Gastrocnemius medialis (tissue), 4 donors: ENCODE data around the gene ARID5B. TPM values are rescaled to one million over a fixed set of nuclear protein-coding genes. Genes with fewer than 3 reads are reported as not detected.

Source experiments
- ATAC-seq, 2 donors: fragments of 150-250 bp; one replicate each; pipeline ENCODE4 v1.9.1; 2016
- DNase-seq, 2 donors: peaks; one replicate each; pipeline ENCODE4 v3.0.0-alpha.2; 2019
- H3K27ac ChIP-seq, 4 donors: fragments of 200-600 bp; sonication (generic); 1 replicate in 1 of 4; 2 replicates in 3 of 4; pipeline ENCODE4 v1.5.1; 2016 to 2018; ENCODE audit warnings: mild to moderate bottlenecking in 2 of 4, moderate library complexity in 1 of 4
- H3K27me3 ChIP-seq, 3 donors: fragments of 200-600 bp; sonication (generic) in 2 of 3; 1 replicate in 1 of 3; 2 replicates in 2 of 3; pipeline versions ENCODE4 v1.5.1 to v1.6.0; 2016 to 2019; ENCODE audit warnings: mild to moderate bottlenecking in 1 of 3, moderate library complexity in 1 of 3
- H3K36me3 ChIP-seq, 2 donors: fragments of 200-600 bp; sonication (generic) in 1 of 2; one replicate each; pipeline ENCODE4 v1.5.1; 2017 to 2018
- H3K4me1 ChIP-seq, 2 donors: fragments of 200-600 bp; sonication (generic) in 1 of 2; one replicate each; pipeline ENCODE4 v1.5.1; 2016 to 2017; ENCODE audit warnings: mild to moderate bottlenecking in 2 of 2
- H3K4me3 ChIP-seq, 4 donors: fragments of 200-600 bp; sonication (generic) in 3 of 4; 1 replicate in 1 of 4; 2 replicates in 3 of 4; pipeline ENCODE4 v1.5.1; 2016 to 2019; ENCODE audit warnings: mild to moderate bottlenecking in 2 of 4
- H3K9me3 ChIP-seq, 3 donors: fragments of 200-600 bp; sonication (generic) in 2 of 3; 1 replicate in 1 of 3; 2 replicates in 2 of 3; pipeline ENCODE4 v1.5.1; 2016 to 2019
- CTCF ChIP-seq, 5 experiments: fragments of 450-650 bp in 3 of 5; fragments of 200-600 bp in 2 of 5; sonication (generic) in 2 of 5; IDR thresholded peaks in 4 of 5; conservative IDR thresholded peaks in 1 of 5; 1 replicate in 4 of 5; 2 replicates in 1 of 5; pipeline ENCODE4 v1.5.1; 2016 to 2019; ENCODE audit warnings: antibody characterized with exemption in 5 of 5, mild to moderate bottlenecking in 3 of 5, moderate library complexity in 3 of 5
- POLR2A ChIP-seq, 2 donors: fragments of 450-650 bp; IDR thresholded peaks; one replicate each; pipeline ENCODE4 v1.6.1; 2017; ENCODE audit warnings: antibody characterized with exemption in 2 of 2, mild to moderate bottlenecking in 2 of 2, moderate library complexity in 2 of 2
- in situ Hi-C, 4 donors: fragments of 200-750 bp; cut with MboI; loops; one replicate each; pipeline versions ENCODE4 v1.15.0 to v1.8.0; 2017; ENCODE audit warnings: low sequenced_read_pairs in 4 of 4
- intact Hi-C: fragments of 100-400 bp; cut with DNase I; formaldehyde crosslinking; loops from one replicate; pipeline ENCODE4 v1.15.1; 2023; ENCODE audit warnings: low total_unique reads
- total RNA-seq, 4 donors: library from RNA; depleted of rRNA; stranded (reverse); fragments of >200 nt; gene quantifications; one replicate each; pipeline versions ENCODE4 v1.1.0 to v1.2.3, GENCODE V29; 2016

Gene ARID5B
- total RNA-seq, 4 donors from 2014 or later, result 156 to 512 (median 263) TPM

- Histone ChIP-seq H3K4me3 (no peak overlapping the region), H3K27ac (no peak overlapping the region), H3K36me3 (no peaks in the 10 kb centered on the region), H3K9me3 (no peaks in the 10 kb centered on the region), H3K4me1 (no peaks in the 10 kb centered on the region), H3K27me3 (no peaks in the 10 kb centered on the region)
- in situ Hi-C loops, result loop anchor here in 2 of 4 donors (25.0 kb wide), 1 partner anchor 375 kb away; the partner anchor contains the start of gene RTKN2 (in 2 of the 2)
- intact Hi-C loops, result no loop called here
- no peak for TF ChIP-seq POLR2A (IDR thresholded peaks at IDR 0.05)
- no peak for TF ChIP-seq CTCF (IDR thresholded peaks at IDR 0.05 in 4 of 5, conservative IDR thresholded peaks at IDR 0.05 in 1 of 5)
- no peak for DNase-seq
- ATAC-seq, result no peak
Measured at GRCh38 chr10:61887772-61888171, 13.7 kb upstream of the ARID5B start.

GRCh38 chr10:61888744-61889143 lies 12.8 kb upstream of the ARID5B start:
- no peak overlapping the region for H3K27ac ChIP-seq
- H3K4me3 ChIP-seq, result no peak overlapping the region
- in situ Hi-C loops (loop anchor here in 2 of 4 donors (25.0 kb wide), 1 partner anchor 374 kb away; the partner anchor contains the start of gene RTKN2 (in 2 of the 2)), intact Hi-C loops (no loop called here)
- no peaks in the 10 kb centered on the region for H3K4me1 ChIP-seq
- no peak for DNase-seq
- no peaks in the 10 kb centered on the region for H3K27me3 ChIP-seq
- ATAC-seq, result no peak
- TF ChIP-seq POLR2A (IDR thresholded peaks at IDR 0.05) (no peak), CTCF (IDR thresholded peaks at IDR 0.05 in 4 of 5, conservative IDR thresholded peaks at IDR 0.05 in 1 of 5) (no peak)
- H3K36me3 ChIP-seq, result no peaks in the 10 kb centered on the region
- no peaks in the 10 kb centered on the region for H3K9me3 ChIP-seq

GRCh38 chr10:61890430-61890829 lies 11.1 kb upstream of the ARID5B start:
- in situ Hi-C loops, result loop anchor here in 3 of 4 donors (10.0 to 25.0 kb wide), 2 partner anchors 344 to 372 kb away; partner anchors contain the start of gene RTKN2 (in 2 of the 3)
- Histone ChIP-seq H3K9me3 (no peaks in the 10 kb centered on the region), H3K4me3 (no peak overlapping the region), H3K27me3 (no peaks in the 10 kb centered on the region), H3K4me1 (no peaks in the 10 kb centered on the region), H3K36me3 (no peaks in the 10 kb centered on the region), H3K27ac (no peak overlapping the region)
- intact Hi-C loops, result no loop called here
- TF ChIP-seq POLR2A (IDR thresholded peaks at IDR 0.05), result no peak
- no peak for TF ChIP-seq CTCF (IDR thresholded peaks at IDR 0.05 in 4 of 5, conservative IDR thresholded peaks at IDR 0.05 in 1 of 5)
- DNase-seq (no peak), ATAC-seq (no peak)

- H3K36me3 ChIP-seq, result no peaks in the 10 kb centered on the region
- no peak overlapping the region for H3K4me3 ChIP-seq
- no peaks in the 10 kb centered on the region for H3K27me3 ChIP-seq
- no peaks in the 10 kb centered on the region for H3K4me1 ChIP-seq
- in situ Hi-C loops, result loop anchor here in 3 of 4 donors (10.0 to 25.0 kb wide), 2 partner anchors 344 to 371 kb away; partner anchors contain the start of gene RTKN2 (in 2 of the 3)
- TF ChIP-seq POLR2A (IDR thresholded peaks at IDR 0.05) (no peak), CTCF (IDR thresholded peaks at IDR 0.05 in 4 of 5, conservative IDR thresholded peaks at IDR 0.05 in 1 of 5) (no peak)
- H3K27ac ChIP-seq, result no peak overlapping the region
- intact Hi-C loops, result no loop called here
- ATAC-seq (no peak), DNase-seq (no peak)
- H3K9me3 ChIP-seq, result no peaks in the 10 kb centered on the region
Measured at GRCh38 chr10:61890881-61891409, 10.6 kb upstream of the ARID5B start.
